GM12878 (cell line): ENCODE measurements around the gene ZFYVE21. TPM values are rescaled to one million over a fixed set of nuclear protein-coding genes. Genes with fewer than 3 reads are reported as not detected.

Experiments used
- ATAC-seq: fragments of 200-7000 bp; cut with Tn5 transposase; 3 replicates; pipeline ENCODE4 v1.9.1; 2020; ENCODE audit warnings: mild to moderate bottlenecking, moderate library complexity
- BruUV-seq: library from RNA; stranded (reverse); fragments of 400-500 nt; replicated peaks from 2 replicates; lab custom pipeline; 2021; lab: Mats Ljungman, UMichigan
- CTCF ChIA-PET: fragments of 300-600 bp; sonication (Branson Sonifier 250); formaldehyde crosslinking; extraction: SDS; loops from one replicate; lab custom pipeline; 2021; ENCODE audit warnings: inconsistent platforms; lab: Yijun Ruan, JAX
- POLR2A ChIA-PET: fragments of 350-600 bp; formaldehyde crosslinking; extraction: SDS; loops from one replicate; lab custom pipeline; 2021; ENCODE audit warnings: inconsistent platforms; lab: Charles Lee
- RAD21 ChIA-PET: fragments of 300-600 bp; sonication (Branson Sonifier 250); formaldehyde crosslinking; loops from one replicate; lab custom pipeline; 2023; ENCODE audit warnings: antibody characterized with exemption; ENCODE audit not compliant: unreplicated experiment; lab: Charles Lee
- SMC1A ChIA-PET: fragments of 300-600 bp; sonication (Branson Sonifier 250); formaldehyde crosslinking; loops from one replicate; lab custom pipeline; 2023; ENCODE audit not compliant: unreplicated experiment, uncharacterized antibody; lab: Charles Lee
- DNase-seq: peaks from one replicate; pipeline ENCODE4 v3.0.0-alpha.2; 2011; ENCODE audit warnings: low read depth, low spot score
- FAIRE-seq: peaks from 3 replicates; lab custom pipeline; 2011; peaks lifted over from hg19 to GRCh38; lab: Jason Lieb, UNC
- H2AFZ ChIP-seq: 2 replicates; pipeline ENCODE4 v1.6.0; 2011; ENCODE audit warnings: low read depth, low read length, control low read depth; ENCODE audit not compliant: control insufficient read depth
- H3K27ac ChIP-seq: 2 replicates; pipeline ENCODE4 v1.5.1; 2011; ENCODE audit warnings: control low read depth; ENCODE audit not compliant: control insufficient read depth, insufficient read depth
- H3K27me3 ChIP-seq, 2 experiments: replicated peaks in 1 of 2; 2 replicates each; pipeline versions ENCODE4 v1.6.0 to v1.6.1; 2011; ENCODE audit warnings: low read length in 1 of 2; ENCODE audit not compliant: control insufficient read depth in 2 of 2, insufficient read depth in 2 of 2
- H3K36me3 ChIP-seq, 2 experiments: 2 replicates each; pipeline ENCODE4 v1.5.1; 2011; ENCODE audit warnings: low read length in 1 of 2; ENCODE audit not compliant: control insufficient read depth in 2 of 2, insufficient read depth in 2 of 2
- H3K4me1 ChIP-seq: 2 replicates; pipeline ENCODE4 v1.6.1; 2011; ENCODE audit warnings: mild to moderate bottlenecking, low read length, moderate library complexity, mixed read lengths; ENCODE audit not compliant: control insufficient read depth, insufficient read depth
- H3K4me2 ChIP-seq: 2 replicates; pipeline ENCODE4 v1.6.0; 2011; ENCODE audit warnings: control low read depth; ENCODE audit not compliant: control insufficient read depth, insufficient read depth
- H3K4me3 ChIP-seq: fragments of 200-600 bp; sonication (generic); 2 replicates; pipeline ENCODE4 v1.5.1; 2016
- H3K79me2 ChIP-seq: 2 replicates; pipeline ENCODE4 v1.6.0; 2011; ENCODE audit warnings: low read length; ENCODE audit not compliant: control insufficient read depth, insufficient read depth
- H3K9ac ChIP-seq: 2 replicates; pipeline ENCODE4 v1.8.0; 2011; ENCODE audit warnings: low read length, control low read depth, mixed read lengths; ENCODE audit not compliant: control insufficient read depth, insufficient read depth
- H3K9me3 ChIP-seq: replicated peaks from 3 replicates; pipeline ENCODE4 v1.5.1; 2011; ENCODE audit warnings: mild to moderate bottlenecking, low read length; ENCODE audit not compliant: control insufficient read depth, insufficient read depth
- H4K20me1 ChIP-seq: 2 replicates; pipeline ENCODE4 v1.6.0; 2011; ENCODE audit not compliant: control insufficient read depth, insufficient read depth
- FOXK2 ChIP-seq: fragments of 450-650 bp; IDR thresholded peaks from 2 replicates; pipeline ENCODE4 v1.6.1; 2017; ENCODE audit warnings: mild to moderate bottlenecking, moderate library complexity
- GABPA ChIP-seq: IDR thresholded peaks from 2 replicates; pipeline ENCODE4 v1.6.1; 2014; ENCODE audit warnings: antibody characterized with exemption, low read depth, mild to moderate bottlenecking, inconsistent platforms
- MEF2A ChIP-seq: IDR thresholded peaks from 2 replicates; pipeline ENCODE4 v1.6.1; 2011; ENCODE audit warnings: low read depth, mild to moderate bottlenecking, low read length, moderate library complexity; ENCODE audit not compliant: insufficient read depth
- MTA3 ChIP-seq: IDR thresholded peaks from 2 replicates; pipeline ENCODE4 v1.6.1; 2012; ENCODE audit warnings: low read length, inconsistent platforms, borderline replicate concordance
- NFYB ChIP-seq: IDR thresholded peaks from 2 replicates; pipeline ENCODE4 v1.6.1; 2011; ENCODE audit warnings: low read depth, mild to moderate bottlenecking, low read length, improper control_type of control experiment, moderate library complexity; ENCODE audit not compliant: insufficient read depth
- POLR2AphosphoS2 ChIP-seq: IDR thresholded peaks from 2 replicates; pipeline ENCODE4 v1.6.1; 2011; ENCODE audit warnings: low read depth, mild to moderate bottlenecking, low read length, improper control_type of control experiment, moderate library complexity
- POU2F2 ChIP-seq: IDR thresholded peaks from 3 replicates; pipeline ENCODE4 v1.6.1; 2011; ENCODE audit warnings: low read depth, mild to moderate bottlenecking, low read length, borderline replicate concordance
- RUNX3 ChIP-seq: IDR thresholded peaks from 2 replicates; pipeline ENCODE4 v1.6.1; 2012; ENCODE audit warnings: low read length, inconsistent platforms
- SMARCA5 ChIP-seq: fragments of 450-650 bp; IDR thresholded peaks from 2 replicates; pipeline ENCODE4 v1.6.1; 2017; ENCODE audit warnings: mild to moderate bottlenecking
- SPI1 ChIP-seq: IDR thresholded peaks from 2 replicates; pipeline ENCODE4 v1.6.1; 2011; ENCODE audit warnings: low read depth, mild to moderate bottlenecking, low read length, moderate library complexity, borderline replicate concordance; ENCODE audit not compliant: insufficient read depth
- SUPT20H ChIP-seq: IDR thresholded peaks from 2 replicates; pipeline ENCODE4 v1.6.1; 2011; ENCODE audit warnings: low read depth, mild to moderate bottlenecking, low read length, moderate library complexity, borderline replicate concordance; ENCODE audit not compliant: control insufficient read depth
- SUZ12 ChIP-seq: fragments of 200-600 bp; sonication (generic); IDR thresholded peaks from one replicate; pipeline ENCODE4 v1.6.1; 2018; ENCODE audit warnings: antibody characterized with exemption, mild to moderate bottlenecking; ENCODE audit not compliant: unreplicated experiment
- TAF1 ChIP-seq: IDR thresholded peaks from 2 replicates; pipeline ENCODE4 v1.6.1; 2011; ENCODE audit warnings: mild to moderate bottlenecking, low read depth, low read length, borderline replicate concordance
- ZNF24 ChIP-seq: fragments of 450-650 bp; IDR thresholded peaks from 2 replicates; pipeline ENCODE4 v1.6.1; 2017; ENCODE audit warnings: antibody characterized with exemption, mild to moderate bottlenecking
- ZNF384 ChIP-seq: IDR thresholded peaks from 2 replicates; pipeline ENCODE4 v1.6.1; 2012; ENCODE audit warnings: low read depth, mild to moderate bottlenecking, low read length, improper control_type of control experiment, borderline replicate concordance
- WGBS: methylation state at CpG from one replicate; pipeline ENCODE4 v1.1.6; 2016; ENCODE audit warnings: low lambda C conversion rate; ENCODE audit not compliant: insufficient replicate concordance, insufficient coverage; ENCODE audit errors: missing lambda C conversion rate; 5-methylcytosine and 5-hydroxymethylcytosine counted together
- in situ Hi-C: fragments of 300-500 bp; cut with MboI; formaldehyde crosslinking; loops from 9 replicates; pipeline ENCODE4 v1.14.3; 2018; ENCODE audit warnings: mixed read lengths
- intact Hi-C: fragments of 100-400 bp; cut with micrococcal nuclease; formaldehyde crosslinking; loops from one replicate; pipeline ENCODE4 v1.14.2; 2022; ENCODE audit not compliant: unreplicated experiment
- polyA plus RNA-seq, 11 experiments: library from polyadenylated mRNA; depleted of rRNA in 4 of 11; unstranded in 6 of 11; stranded (reverse) in 5 of 11; fragments of >200 nt; fragmentation: Nextera tagmentation in 4 of 11; fragmentation: Illumina TruSeq in 1 of 11; extraction: Ambion mirVana in 4 of 11; extraction: Trizol in 1 of 11; gene quantifications; 1 replicate in 1 of 11; 2 replicates in 10 of 11; pipeline versions ENCODE4 v1.2.1 to v1.2.3, GENCODE V29; 2011 to 2016; ENCODE audit warnings: inconsistent platforms in 2 of 11, missing spikeins in 2 of 11, low read depth in 1 of 11
- total RNA-seq, 4 experiments: library from RNA; depleted of rRNA in 3 of 4; stranded (reverse); fragments of >200 nt in 3 of 4; fragmentation: Illumina TruSeq in 1 of 4; extraction: Trizol in 1 of 4; gene quantifications; 2 replicates each; pipeline versions ENCODE4 v1.2.1 to v1.2.3, GENCODE V29; 2013 to 2021
- TF ChIP-seq, protein P1 (sequence below): fragments of 450-650 bp; IDR thresholded peaks from 2 replicates; pipeline ENCODE4 v1.6.1; 2017; ENCODE audit warnings: mild to moderate bottlenecking, moderate library complexity
- TF ChIP-seq, protein P2 (sequence below): IDR thresholded peaks from 2 replicates; pipeline ENCODE4 v1.6.1; 2012; ENCODE audit warnings: low read depth, low read length, improper control_type of control experiment

The ZFYVE21 gene
- total and polyA plus RNA-seq, 10 of the 15 experiments (the other 5 are each of a cell fraction or from before 2014, with no cell fraction given): 0.79 to 21.7 (median 13.8) TPM

DNA sequence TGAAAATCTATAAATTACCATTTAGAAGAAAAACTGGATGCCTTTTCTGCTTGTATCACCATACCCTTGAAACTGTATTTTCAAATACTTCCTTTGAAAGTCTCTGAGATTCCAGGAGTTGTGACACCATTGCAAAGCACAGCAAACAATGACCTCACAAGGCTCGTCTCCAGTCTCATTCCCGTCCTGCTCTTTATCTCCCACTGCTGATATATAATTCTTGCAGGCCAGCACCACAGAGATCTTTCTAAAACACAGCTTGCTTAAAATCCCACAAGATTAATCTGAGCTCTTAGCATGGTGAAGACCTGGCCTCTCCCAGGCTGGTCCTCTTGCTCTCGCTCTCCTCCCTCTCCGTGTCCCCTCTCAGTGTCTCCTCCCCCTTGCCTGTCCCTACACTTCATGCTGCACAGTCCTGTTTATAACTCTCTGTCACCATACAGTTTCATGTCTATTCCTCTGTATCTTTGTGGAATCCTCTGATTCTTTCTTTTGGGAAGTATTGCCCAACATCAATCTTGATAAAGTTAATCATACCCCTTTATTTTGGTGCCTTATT, 51.8 kb downstream of the ZFYVE21 start:
- no peaks in the 10 kb centered on the region for H3K79me2 ChIP-seq
- FAIRE-seq (no peak), ATAC-seq (no peak), DNase-seq (no peak)
- POLR2A ChIA-PET: no interaction called here
- no peak overlapping the region for H3K4me2 ChIP-seq
- H3K36me3 ChIP-seq: no peaks in the 10 kb centered on the region
- no peaks in the 10 kb centered on the region for H3K27me3 ChIP-seq
- CTCF ChIA-PET: no interaction called here
- no peak overlapping the region for H3K27ac ChIP-seq
- WGBS: 98% methylated on average over 4 of the region's 4 CpGs
- in situ Hi-C loops (no loop called here), intact Hi-C loops (no loop called here)
- no peaks in the 10 kb centered on the region for H4K20me1 ChIP-seq
- no peak overlapping the region for H3K9ac ChIP-seq
- H2AFZ ChIP-seq: no peak overlapping the region
- H3K4me1 ChIP-seq: peaks cover 11% of the 10 kb centered on the region
- no TSS peak for BruUV-seq
- SMC1A ChIA-PET: no interaction called here
- TF ChIP-seq FOXK2 (no peak), SUZ12 (no peak), POU2F2 (no peak), NFYB (no peak), SPI1 (no peak), GABPA (no peak), POLR2AphosphoS2 (no peak), TAF1 (no peak), RUNX3 (no peak), MTA3 (no peak), ZNF384 (no peak), SMARCA5 (no peak), MEF2A (no peak), SUPT20H (no peak), ZNF24 (no peak)
- TF ChIP-seq, protein P1, sequence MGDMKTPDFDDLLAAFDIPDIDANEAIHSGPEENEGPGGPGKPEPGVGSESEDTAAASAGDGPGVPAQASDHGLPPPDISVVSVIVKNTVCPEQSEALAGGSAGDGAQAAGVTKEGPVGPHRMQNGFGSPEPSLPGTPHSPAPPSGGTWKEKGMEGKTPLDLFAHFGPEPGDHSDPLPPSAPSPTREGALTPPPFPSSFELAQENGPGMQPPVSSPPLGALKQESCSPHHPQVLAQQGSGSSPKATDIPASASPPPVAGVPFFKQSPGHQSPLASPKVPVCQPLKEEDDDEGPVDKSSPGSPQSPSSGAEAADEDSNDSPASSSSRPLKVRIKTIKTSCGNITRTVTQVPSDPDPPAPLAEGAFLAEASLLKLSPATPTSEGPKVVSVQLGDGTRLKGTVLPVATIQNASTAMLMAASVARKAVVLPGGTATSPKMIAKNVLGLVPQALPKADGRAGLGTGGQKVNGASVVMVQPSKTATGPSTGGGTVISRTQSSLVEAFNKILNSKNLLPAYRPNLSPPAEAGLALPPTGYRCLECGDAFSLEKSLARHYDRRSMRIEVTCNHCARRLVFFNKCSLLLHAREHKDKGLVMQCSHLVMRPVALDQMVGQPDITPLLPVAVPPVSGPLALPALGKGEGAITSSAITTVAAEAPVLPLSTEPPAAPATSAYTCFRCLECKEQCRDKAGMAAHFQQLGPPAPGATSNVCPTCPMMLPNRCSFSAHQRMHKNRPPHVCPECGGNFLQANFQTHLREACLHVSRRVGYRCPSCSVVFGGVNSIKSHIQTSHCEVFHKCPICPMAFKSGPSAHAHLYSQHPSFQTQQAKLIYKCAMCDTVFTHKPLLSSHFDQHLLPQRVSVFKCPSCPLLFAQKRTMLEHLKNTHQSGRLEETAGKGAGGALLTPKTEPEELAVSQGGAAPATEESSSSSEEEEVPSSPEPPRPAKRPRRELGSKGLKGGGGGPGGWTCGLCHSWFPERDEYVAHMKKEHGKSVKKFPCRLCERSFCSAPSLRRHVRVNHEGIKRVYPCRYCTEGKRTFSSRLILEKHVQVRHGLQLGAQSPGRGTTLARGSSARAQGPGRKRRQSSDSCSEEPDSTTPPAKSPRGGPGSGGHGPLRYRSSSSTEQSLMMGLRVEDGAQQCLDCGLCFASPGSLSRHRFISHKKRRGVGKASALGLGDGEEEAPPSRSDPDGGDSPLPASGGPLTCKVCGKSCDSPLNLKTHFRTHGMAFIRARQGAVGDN: no peak
- TF ChIP-seq, protein P2, sequence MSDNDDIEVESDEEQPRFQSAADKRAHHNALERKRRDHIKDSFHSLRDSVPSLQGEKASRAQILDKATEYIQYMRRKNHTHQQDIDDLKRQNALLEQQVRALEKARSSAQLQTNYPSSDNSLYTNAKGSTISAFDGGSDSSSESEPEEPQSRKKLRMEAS: no peak
- H3K4me3 ChIP-seq: no peak overlapping the region
- RAD21 ChIA-PET: no interaction called here
- no peaks in the 10 kb centered on the region; the same call in 2 of the 3 replicates for H3K9me3 ChIP-seq
